GM18498 (cell line): Measurements from ENCODE around the gene CLCN2.

ENCODE experiments used
- ATAC-seq: cut with Tn5 transposase; IDR thresholded peaks from one replicate; pipeline ENCODE4 v1.9.1; 2021; ENCODE audit warnings: mild to moderate bottlenecking, moderate library complexity; ENCODE audit not compliant: unreplicated experiment

Gene CLCN2

GRCh38 chr3:184332370-184333090 lies 28.9 kb downstream of the CLCN2 start:
- ATAC-seq, result no peak

- ATAC-seq, result no peak
Measured at GRCh38 chr3:184328516-184328915, 32.9 kb downstream of the CLCN2 start.

DNA sequence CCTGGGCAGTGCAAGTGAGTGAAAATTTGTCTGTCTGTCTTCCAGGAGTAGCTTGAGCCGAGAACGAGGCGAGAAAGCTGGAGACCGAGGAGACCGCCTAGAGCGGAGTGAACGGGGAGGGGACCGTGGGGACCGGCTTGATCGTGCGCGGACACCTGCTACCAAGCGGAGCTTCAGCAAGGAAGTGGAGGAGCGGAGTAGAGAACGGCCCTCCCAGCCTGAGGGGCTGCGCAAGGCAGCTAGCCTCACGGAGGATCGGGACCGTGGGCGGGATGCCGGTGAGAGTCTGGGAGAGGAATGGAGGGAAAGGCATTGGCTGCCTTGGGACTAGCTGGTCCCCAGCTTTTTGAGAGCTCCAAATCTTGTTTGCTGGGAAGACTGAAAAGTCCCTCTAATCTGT lies 34.2 kb downstream of the CLCN2 start:
- ATAC-seq, result no peak

GRCh38 chr3:184325715-184326369 lies 35.6 kb downstream of the CLCN2 start:
- no peak for ATAC-seq

- ATAC-seq, result no peak
Measured at GRCh38 chr3:184325269-184325668, 36.1 kb downstream of the CLCN2 start.

DNA sequence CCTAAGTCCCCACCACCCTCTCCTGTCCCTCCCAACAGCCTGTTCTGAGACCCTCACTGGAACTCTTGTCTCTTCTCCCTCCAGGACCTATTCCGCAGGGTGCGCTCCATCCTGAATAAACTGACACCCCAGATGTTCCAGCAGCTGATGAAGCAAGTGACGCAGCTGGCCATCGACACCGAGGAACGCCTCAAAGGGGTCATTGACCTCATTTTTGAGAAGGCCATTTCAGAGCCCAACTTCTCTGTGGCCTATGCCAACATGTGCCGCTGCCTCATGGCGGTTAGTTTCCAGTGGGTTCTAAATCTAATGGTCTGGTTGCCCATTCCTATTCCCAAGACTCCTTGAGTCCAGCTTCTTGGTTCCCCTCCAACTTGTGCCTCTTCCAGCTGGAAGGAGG lies 37.7 kb downstream of the CLCN2 start:
- ATAC-seq, result no peak

DNA sequence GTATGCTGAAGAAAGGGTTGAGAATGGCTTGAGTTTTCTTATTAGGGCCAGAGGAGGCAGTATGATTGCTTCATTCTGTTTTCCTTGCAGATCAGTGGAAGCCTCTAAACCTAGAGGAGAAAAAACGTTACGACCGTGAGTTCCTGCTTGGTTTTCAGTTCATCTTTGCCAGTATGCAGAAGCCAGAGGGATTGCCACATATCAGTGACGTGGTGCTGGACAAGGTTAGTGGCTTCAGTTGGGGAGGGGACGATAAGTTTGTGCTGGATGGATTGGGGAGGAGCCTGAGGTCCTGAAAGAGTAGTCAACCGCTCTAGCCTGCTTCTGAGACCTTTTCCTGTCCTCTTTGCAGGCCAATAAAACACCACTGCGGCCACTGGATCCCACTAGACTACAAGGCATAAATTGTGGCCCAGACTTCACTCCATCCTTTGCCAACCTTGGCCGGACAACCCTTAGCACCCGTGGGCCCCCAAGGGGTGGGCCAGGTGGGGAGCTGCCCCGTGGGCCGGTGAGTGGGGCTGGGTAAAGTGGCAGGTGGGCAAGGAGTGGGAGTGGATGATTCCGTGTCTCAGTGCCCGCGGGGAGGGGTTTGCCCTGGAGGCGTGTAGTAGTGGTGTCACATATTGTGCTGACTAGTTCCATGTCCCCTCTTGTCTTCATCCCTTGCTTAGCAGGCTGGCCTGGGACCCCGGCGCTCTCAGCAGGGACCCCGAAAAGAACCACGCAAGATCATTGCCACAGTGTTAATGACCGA lies 38.5 kb downstream of the CLCN2 start:
- ATAC-seq, result no peak

DNA sequence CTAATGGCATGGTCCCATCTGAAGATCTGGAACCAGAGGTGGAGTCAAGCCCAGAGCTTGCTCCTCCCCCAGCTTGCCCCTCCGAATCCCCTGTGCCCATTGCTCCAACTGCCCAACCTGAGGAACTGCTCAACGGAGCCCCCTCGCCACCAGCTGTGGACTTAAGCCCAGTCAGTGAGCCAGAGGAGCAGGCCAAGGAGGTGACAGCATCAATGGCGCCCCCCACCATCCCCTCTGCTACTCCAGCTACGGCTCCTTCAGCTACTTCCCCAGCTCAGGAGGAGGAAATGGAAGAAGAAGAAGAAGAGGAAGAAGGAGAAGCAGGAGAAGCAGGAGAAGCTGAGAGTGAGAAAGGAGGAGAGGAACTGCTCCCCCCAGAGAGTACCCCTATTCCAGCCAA lies 39.7 kb downstream of the CLCN2 start:
- ATAC-seq, result no peak

DNA sequence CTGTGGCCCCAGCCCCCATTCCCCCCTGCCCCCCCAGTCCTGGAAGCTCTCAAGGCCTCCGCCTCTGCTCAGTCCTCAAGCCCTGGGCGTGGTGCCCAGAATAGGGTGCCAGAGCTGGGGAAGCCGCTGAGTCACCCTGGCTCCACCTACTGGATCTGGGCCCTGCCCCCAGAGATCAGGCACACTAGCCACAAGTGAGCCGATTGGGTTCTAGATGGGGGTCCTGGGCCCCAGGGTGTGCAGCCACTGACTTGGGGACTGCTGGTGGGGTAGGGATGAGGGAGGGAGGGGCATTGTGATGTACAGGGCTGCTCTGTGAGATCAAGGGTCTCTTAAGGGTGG lies 41.3 kb downstream of the CLCN2 start:
- no peak for ATAC-seq

- no peak for ATAC-seq
Measured at GRCh38 chr3:184317201-184317600, 44.2 kb downstream of the CLCN2 start.

DNA sequence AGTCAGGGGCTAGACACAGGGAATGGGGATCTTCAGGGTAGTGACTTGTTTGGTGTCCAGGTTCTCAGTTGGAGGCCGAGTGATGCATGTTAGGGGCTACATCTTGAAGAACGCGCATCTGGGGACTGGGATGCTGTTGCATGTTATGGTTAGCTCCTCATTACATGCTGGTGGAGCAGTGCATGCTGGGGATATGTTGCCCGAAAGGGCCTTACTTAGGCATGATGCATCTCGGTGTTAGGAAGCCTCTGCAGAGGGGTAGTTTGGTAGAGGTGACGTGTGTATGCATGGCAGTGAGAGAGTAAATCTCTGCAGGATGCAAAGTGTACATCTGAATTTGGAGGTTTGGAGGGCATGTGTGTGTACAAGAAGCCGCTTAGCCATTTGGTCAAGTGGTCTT lies 44.6 kb downstream of the CLCN2 start:
- no peak for ATAC-seq

DNA sequence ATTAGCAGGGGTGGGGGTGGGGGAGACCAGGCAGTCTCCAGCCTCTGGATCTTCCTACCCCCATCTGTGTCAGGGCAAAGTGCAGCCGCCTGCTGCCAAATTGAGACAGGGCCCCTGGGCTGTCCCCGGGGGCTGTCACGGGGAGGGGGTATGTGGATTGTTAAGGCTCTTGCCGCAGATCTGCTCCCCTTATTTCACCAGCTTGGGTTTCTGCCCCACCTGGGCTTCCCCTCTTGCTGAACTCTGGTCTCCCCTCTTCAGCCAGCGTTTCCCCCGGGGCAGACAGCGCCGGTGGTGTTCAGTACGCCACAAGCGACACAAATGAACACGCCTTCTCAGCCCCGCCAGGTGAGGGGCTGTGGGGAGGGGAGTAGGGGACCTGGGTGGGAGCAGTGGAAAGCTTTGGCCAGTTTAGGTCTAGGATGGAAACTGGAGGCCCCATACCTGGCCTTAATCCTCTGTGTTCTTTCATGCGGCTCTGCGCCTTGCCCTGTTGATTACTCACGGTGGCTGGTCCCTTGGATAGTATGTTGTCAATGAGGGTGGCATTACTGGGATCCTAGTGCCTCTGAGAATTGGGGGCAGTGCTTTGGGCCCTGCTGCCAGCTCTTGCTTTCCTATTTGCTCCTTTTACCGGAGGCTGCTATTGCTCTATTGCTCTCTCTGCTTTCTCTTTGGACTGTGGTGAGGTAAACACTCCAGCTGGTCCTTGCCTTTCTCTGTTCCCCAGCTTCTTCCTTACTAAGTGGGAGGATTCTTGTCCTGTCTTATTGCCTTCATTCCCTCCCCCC lies 45.3 kb downstream of the CLCN2 start:
- ATAC-seq, result no peak

DNA sequence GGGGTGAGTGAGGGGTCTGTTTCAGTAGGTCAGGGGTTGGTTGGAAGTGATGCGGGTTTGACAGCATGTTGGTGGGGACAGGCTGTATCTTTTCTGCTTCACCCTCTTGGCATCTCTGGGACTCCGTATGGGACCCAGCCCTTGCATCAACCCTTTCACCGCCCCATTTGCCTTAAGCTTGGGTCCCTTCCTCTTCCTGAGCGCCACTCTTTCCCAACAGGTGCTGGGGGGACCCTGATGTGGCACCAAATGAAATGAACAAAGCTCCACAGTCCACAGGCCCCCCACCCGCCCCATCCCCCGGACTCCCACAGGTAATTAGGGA lies 45.9 kb downstream of the CLCN2 start:
- no peak for ATAC-seq

DNA sequence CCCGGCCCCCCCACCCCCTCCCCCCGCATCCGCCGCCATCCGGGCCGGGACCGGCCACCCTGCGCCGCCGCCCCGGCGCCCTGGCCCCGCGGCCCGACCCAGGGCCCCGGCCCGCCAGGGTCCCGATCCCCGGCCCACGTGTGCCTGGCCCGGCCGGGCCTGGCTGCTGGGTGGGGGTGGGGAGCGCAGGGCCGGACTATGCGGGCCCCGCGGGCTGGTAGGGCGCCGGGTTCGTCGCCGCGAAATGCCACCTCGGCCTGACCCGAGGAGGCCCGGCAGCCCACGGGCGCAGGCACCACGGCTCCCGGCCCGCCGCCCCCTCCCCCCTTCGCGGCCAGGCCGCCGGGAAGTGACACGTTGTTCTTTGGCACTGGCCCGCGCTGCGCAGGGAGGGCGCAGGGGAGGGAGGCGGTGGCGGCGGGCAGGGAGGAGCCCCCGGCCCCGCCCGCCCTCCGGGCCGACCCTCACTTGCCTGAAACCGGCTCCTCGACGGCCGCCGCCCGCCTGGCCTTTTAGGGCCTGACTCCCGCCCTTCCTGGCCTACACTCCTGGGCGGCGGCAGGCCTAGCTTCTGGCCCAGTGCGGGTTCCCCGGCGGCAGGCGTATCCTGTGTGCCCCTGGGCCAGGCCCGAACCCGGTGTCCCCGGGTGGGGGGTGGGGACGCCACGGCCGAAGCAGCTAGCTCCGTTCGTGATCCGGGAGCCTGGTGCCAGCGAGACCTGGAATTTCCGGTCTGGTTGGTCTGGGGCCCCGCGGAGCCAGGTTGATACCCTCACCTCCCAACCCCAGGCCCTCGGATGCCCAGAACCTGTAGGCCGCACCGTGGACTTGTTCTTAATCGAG lies 46.5 kb downstream of the CLCN2 start:
- peak; percentile 59 for ATAC-seq

- peak; percentile 87 for ATAC-seq
Measured at GRCh38 chr3:184314363-184314699, 47.1 kb downstream of the CLCN2 start, which contains the start of gene EIF4G1. EIF4G1 (plus strand) TSS chr3:184314606; CDS start chr3:184315797, 1,191 bp downstream.

GRCh38 chr3:184311633-184312032 lies 49.8 kb downstream of the CLCN2 start:
- no peak for ATAC-seq

DNA sequence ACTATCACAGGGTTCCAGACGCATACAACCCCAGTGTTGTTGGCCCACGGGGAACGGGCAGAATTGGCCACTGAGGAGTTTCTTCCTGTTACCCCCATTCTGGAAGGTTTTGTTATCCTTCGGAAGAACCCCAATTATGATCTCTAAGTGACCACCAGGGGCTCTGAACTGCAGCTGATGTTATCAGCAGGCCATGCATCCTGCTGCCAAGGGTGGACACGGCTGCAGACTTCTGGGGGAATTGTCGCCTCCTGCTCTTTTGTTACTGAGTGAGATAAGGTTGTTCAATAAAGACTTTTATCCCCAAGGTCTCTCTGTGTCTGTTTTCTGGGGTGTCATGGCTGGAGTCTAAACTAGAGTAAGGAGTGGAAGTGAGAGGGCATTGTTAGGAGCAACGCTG lies 52.7 kb downstream of the CLCN2 start:
- no peak for ATAC-seq

DNA sequence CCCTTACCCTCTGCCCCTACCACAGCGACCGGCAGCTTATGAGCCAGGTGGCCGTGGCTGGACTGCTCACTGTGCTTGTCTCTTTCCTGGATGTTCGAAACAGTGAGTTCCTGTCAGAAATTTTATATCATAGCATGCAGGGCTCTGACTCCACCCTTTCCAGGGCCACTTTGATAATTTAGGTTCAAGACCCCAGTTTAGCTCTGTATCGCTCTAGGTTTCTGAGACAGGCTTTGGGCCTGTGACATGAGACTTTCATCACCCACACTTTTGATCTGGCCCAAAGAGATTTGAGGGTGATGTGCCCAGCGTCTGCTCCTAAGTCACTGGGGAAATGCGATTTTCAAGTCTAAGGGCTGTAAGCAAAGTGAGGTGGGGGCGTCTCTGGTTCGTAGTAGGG lies 53.5 kb downstream of the CLCN2 start:
- no peak for ATAC-seq

GRCh38 chr3:184306341-184306972 lies 54.9 kb downstream of the CLCN2 start:
- no peak for ATAC-seq

- ATAC-seq, result no peak
Measured at GRCh38 chr3:184305577-184305976, 55.8 kb downstream of the CLCN2 start.
